NCI-H748 (cell line): ENCODE measurements around the gene CLEC4M.
A peak's percentile ranks its signal among the peaks of the same experiment; 100 is the strongest.

Experiments used
- DNase-seq: peaks from one replicate; lab custom pipeline; 2025; ENCODE audit not compliant: unreplicated experiment; lab: John Stamatoyannopoulos, UW

CLEC4M gene, protein sequence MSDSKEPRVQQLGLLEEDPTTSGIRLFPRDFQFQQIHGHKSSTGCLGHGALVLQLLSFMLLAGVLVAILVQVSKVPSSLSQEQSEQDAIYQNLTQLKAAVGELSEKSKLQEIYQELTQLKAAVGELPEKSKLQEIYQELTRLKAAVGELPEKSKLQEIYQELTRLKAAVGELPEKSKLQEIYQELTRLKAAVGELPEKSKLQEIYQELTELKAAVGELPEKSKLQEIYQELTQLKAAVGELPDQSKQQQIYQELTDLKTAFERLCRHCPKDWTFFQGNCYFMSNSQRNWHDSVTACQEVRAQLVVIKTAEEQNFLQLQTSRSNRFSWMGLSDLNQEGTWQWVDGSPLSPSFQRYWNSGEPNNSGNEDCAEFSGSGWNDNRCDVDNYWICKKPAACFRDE

DNA sequence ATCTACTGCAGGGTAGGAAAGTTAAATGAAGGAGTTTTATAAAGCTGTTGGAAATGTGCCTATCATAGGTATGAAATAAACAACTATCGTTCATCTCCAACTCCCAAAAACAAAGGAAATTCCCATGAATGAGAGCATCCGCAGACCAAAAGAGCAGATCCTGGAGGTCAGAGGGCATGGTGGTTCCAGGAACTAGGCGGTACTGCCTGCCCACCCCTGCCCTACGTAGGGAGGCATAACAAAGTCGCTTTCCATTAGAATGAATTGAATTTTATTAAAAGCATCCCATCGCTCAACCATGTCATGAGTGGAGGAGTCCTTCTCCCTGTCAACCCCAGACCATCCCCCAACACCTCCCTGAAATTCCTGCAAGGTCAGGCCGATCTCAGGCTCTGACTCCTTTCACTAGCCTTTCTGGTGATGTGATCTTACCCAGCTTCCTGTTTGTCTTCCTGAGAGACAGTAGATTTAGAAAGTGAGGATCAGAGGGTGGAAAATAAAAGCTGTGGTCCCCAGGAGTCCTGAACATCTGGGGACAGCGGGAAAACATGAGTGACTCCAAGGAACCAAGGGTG, at the start of gene CLEC4M:
Gene CLEC4M, plus strand, starts transcription at position 525 of the 575 bp plus-strand sequence. Its CDS starts 24 bp downstream, at position 549.
- no peak for DNase-seq

DNA sequence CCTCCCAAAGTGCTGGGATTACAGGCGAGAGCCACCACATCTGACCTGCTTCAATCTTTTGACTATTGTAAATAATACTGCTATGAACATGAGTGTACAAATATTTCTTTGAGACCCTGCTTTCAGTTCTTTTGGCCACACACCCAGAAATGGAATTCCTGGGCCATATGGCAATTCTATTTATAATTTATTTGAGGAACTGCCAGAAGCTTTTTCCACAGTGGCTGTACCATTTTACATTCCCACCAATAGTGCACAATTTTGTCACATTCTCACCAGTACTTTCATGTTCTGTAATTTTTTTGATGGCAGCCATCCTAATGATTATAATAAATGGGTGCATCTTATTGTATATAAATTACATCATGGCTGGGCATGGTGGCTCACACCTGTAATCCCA, 47.4 kb upstream of the CLEC4M start:
- DNase-seq = no peak

DNA sequence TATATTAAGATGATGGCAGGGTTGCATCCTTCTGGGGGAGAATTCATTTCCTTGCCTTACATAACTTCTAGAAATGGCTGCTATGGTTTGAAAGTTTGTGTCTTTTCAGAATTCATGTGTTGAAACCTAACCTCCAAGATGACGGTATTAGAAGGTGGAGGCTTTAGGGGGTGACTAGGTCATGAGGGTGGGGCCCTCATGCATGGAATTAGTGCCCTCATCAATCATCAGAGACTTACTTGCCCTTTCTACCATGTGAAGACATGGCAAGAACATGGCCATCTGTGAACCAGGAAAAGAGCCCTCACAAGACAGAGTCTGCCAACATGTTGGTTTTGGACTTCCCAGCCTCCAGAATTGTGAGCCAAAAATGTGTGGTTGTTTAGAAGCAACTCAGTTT, 46.3 kb upstream of the CLEC4M start:
- DNase-seq = no peak

DNA sequence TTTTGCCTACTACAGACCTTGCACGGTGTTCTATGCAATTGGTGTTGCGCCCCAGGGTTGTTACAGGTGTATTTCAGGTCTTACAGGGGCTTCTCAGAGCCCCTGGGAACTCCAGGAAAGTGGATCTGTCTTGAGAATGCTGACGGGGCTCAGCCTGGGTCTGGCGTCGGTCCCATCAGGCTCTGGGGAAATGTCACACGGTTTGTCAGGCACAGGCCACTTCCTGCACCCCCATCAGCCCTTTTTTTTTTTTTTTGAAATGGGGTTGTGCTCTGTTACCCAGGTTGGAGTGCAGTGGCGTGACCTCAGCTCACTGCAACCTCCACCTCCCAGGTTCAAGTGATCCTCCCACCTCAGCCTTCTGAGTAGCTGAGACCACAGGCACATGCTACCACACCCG, 44.4 kb upstream of the CLEC4M start:
- DNase-seq = no peak

DNA sequence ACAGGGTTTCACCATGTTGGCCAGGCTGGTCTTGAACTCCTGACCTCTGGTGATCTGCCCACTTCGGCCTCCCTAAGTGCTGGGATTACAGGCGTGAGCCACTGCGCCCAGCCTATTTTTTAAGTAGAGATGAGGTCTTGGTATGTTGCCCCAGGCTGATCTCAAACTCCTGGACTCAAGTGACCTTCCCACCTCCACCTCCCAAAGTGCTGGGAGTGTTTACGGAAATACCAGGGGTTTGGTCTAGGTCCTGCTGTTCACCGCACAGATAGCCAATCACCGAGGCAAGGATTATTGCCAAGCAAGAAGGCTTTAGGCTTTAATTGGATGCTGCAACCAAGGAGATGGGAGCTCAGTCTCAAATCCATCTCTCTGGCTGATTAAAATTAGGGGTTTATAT, 42.7 kb upstream of the CLEC4M start:
- DNase-seq = no peak

DNA sequence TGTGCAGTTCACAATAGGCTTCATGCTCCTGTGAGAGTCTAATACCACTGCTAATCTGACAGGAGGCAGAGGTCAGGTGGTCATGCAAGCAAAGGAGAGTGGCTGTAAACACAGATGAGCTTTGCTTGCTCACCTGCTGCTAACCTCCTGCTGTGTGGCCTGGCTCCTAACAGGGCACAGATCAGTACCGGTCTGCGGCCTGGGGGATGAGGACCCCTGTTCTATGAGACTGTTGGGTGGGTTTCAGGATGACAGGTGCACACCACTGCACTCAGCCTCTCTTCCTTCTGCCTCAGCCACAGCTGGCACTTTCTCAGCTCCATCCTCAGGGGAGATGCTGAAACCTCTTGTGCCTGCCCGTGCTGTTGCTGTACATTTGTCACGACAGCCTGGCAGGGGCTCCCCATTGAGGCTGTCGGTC, 40.8 kb upstream of the CLEC4M start:
- peak; percentile 44 for DNase-seq

DNA sequence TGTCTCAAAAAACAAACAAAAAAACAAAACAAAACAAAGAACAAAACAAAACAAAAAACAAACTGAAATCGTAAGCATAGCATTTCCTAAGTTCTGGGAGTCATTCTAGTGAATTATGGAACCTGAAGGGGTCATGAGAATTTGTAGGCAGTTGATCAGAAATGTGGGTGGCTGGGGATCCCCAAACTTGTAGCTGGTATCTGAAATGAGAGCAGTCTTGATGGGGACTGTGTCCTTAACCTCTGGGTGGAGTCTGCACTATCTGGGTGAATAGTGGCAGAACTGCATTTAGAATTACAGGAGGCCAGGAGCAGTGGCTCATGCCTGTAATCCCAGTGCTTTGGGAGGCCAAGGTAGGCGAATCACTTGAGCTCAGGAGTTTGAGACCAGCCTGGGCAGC, 37.3 kb upstream of the CLEC4M start:
- DNase-seq = no peak

DNA sequence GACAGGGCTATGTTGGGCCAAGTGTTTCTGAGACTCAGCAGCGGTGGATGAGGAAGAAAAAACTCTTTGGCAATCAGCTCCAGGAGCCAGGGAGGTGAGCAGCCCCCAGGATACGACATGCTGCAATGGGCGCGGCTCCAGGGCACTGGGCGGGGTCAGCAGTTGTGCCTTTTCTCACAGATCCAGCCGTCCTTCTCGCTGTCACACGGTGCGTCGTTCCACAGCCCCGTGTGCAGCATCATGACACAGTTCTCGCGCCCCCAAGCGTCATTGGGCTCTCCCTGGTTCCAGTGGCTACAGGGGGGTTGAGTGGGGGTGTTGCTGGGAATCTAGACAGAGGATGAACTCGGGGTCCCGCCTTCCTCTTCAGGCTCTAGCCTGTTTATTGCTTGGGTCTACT, 33.8 kb upstream of the CLEC4M start:
- peak; percentile 36 for DNase-seq

DNA sequence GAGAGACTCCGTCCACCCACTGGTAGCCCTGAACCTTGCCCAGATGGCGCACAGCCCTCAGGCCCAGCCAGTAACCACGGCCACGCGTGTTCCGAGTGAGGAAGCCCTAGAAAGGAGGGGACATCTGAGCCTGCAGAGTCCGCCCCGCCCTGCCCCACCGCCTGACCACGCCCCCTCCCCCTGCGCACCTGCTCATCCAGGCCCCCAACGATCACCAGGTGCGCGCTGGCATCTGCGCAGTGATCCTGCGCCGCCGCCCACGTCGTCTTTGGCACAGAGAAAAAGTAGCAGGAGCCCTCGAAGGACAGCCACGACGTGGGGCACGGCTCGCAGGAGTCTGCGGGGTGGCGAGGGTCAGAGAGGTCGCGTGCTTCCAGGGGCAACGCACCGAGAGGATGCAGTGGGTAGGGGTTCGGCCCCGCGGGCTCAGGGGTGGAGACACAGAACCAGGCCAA, 33.2 kb upstream of the CLEC4M start:
- peak; percentile 30 for DNase-seq

DNA sequence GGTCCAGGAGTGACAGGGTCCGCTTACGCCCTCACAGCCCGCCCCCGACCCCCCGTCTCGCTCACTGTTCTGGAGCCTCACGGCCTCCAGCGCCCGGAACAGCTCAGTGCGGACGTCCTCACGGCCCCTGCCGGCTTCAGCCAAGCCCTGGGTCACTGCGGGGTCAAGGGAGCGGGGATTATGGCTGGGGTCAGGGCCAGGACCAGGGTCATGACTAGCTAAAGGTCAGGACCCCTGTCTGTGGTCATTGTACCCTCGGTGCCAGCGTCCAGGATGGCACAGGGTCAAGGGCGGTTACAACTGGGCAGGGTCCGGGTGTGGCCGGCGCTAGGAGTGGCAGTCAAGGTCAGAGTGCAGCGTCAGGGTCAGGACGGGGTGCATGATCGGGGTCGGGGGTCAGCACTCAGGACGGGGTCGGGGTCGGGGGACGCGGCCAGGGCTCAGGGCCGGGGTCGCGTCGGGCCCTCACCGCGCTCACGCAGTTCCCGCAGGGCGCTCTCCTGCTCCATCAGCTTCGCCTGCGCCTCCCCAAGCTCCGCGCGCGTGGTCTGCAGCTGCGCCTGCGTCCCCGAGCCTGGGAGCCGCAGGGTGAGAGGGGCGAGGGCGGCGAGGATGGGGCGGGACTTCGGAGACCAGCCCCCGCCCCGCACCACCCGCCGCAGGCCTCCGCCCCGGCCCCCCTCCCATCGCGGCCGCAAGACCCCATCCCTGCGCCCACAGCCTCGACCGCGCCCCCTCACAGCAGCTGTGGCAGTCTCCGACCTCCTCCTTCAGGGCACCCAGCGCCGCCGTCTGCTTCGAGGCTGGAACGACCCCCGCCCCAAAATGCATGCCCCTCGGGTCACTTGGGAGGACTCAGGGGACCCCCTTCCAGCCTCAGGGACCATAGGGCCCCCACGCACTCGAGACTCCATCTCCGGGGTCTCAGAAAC, 32.5 kb upstream of the CLEC4M start:
- DNase-seq = no peak

DNA sequence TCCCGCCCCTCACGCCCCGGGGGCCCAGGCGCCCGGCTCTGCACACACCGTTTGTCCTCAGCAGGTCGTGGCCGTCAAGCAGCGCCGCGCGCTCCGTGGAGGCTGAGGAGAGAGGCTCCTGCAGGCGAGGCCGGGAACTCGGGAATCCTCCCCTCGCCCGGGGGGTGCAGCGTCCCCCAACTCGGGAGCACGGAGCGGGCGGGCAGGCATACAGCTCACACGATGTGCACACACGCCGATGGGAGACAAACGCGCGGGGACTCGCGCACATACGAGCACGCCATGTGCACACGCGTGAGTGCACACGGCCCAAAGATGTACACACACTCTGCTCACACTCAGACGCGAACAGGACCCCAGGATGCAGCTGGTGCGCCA, 31.8 kb upstream of the CLEC4M start:
- no peak for DNase-seq

DNA sequence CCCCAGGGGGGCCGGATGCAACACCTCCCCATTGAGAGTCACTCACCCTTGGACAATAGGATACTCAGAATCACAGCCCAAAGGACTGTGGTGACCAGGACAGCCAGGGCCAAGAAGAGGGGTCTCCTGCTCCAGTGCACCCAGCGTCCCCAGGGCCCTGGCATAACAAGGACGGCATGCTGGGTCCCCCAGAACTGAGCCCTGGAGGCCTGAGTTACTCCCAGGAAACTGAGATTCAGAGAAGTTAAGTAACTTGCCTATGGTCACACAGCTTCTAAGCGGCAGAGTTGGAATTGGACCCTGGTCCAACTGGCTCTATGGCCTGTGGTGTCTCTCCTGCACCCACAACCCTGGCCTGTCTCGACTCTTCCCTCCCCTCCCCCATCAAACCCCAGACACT, 31.4 kb upstream of the CLEC4M start:
- DNase-seq = no peak

DNA sequence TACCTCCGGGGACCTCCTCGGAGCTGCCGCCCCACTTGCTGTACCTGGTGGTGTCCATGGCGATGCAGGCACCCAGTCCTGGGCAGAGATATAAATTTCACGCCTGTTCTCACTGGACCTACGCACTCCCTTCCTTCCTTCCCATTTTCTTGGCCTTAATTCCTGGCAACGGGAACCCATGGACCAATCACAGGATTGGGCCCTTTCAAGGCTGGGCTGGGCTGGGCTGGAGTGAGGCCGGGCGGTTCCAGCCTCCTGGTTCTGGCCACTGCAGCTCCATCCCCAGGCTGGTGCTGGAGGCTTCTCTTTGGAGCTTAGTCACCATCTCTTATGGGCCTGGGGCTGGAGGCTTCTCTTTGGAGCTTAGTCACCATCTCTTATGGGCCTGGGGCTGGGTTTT, 31.0 kb upstream of the CLEC4M start, which contains the start of gene CLEC4G:
Gene CLEC4G, minus strand, starts transcription at position 66 of the 400 bp plus-strand sequence. Its CDS starts 8 bp downstream, at position 58.
- DNase-seq = no peak

DNA sequence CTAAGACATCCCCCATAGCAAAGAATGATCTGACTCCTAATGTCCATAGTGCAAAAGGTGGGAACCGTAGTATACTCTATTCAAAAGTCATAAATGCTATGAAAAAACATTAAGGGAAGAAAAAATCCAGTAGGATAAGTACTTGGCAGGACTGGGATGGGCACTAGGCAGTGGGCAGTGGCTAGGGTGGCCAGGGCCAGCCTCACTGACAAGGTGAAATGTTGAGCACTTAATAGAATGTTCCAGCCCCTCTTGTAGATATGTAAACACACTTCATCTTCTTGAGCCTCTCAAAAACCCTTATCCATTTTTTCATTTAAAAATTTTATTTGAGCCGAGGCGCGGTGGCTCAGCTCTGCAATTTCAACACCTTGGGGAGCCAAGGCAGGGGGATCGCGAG, 29.7 kb upstream of the CLEC4M start:
- no peak for DNase-seq

DNA sequence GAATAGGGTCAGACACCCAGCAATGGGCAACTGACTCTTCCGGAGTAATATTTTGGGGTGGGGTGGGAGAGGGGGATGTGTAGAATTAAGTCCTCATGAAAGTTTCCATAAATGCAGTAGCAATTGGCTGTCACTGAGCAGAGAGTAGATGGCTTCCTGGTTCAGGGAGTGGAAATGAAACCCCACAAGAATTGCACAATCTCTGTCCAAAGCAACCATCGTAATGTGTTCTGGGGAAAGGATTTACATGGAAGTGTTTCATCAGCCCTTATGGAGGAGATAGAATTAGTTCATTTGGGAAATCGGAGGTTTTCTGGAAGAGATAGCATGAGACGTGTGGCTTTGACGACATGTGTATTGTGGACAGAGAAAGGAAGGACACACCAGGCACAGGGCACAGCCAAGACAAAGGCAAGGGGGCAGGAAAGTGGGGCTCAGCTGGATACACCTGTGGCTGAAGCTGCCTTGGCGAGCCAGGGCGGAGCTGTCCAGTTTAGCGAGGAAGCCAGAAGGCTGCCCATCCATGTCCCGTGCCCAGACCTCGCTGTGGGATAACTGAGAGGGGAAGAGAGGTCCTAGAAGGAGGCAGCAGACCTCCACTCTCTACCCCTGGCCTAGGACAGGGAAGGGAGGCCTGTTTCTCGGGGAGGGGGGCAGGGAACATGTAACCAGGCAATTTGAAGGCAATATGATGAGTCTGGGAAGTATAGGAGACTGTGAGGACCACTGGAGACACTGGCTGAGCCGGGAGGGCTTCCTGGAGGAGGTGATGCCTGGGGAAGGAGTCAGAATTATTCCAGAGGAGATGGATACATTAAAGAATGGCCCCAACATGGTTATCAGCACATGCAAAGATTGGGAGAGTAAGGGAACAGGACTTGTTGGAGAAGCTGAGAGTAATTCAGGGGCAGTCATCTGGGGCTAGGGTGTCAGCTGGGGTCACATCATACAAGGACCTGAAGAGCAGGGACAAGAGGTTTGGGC, 28.5 kb upstream of the CLEC4M start:
- no peak for DNase-seq

DNA sequence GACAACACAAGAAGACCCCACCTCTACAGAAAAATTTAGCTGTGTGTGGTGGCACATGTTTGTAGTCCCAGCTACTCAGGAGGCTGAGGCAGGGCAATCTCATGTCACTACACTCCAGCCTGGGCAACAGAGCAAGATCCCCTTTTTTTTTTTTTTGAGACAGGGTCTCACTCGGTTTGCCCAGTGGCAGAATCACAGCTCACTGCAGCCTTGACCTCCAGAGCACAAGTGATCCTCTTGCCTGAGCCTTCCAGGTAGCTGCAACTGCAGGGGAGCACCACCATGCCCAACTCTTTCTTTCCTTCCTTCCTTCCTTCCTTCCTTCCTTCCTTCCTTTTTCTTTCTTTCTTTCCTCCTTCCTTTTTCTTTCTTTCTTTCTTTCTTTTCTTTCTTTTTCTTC, 26.9 kb upstream of the CLEC4M start:
- no peak for DNase-seq

DNA sequence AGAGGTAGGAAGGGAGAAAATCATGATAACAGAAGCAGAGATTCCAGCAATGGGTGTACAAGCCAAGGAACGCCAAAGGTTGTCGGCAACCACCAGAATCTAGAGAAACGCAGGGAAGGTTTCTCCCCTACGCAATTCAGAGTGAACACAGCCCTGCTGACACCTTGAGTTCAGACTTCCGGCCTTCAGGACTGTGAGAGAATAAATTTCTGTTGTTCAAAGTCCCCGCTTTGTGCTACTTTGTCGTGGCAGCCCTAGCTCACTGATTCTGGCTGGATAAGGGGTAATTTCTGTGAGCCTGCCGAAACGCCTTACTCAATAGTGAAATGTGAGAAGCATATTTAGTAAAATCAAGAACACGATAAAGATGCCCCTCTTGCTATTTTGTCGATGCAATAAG, 25.8 kb upstream of the CLEC4M start:
- DNase-seq = no peak

DNA sequence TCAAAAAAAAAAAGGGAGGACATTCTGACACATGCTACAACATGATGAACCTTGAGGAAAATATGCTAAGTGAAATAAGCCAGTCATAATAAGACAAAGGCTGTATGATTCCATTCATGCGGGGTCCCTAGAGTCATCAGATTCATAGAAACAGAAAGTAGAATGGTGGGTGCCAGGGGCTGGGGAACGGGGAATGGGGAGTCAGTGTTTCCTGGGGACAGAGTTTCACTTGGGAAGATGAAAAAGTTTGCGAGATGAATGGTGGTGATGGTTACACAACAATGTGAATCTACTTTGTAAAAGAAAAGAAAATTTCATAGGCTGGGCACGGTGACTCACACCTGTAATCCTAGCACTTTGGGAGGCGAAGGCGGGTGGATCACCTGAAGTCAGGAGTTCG, 25.0 kb upstream of the CLEC4M start:
- DNase-seq = no peak

DNA sequence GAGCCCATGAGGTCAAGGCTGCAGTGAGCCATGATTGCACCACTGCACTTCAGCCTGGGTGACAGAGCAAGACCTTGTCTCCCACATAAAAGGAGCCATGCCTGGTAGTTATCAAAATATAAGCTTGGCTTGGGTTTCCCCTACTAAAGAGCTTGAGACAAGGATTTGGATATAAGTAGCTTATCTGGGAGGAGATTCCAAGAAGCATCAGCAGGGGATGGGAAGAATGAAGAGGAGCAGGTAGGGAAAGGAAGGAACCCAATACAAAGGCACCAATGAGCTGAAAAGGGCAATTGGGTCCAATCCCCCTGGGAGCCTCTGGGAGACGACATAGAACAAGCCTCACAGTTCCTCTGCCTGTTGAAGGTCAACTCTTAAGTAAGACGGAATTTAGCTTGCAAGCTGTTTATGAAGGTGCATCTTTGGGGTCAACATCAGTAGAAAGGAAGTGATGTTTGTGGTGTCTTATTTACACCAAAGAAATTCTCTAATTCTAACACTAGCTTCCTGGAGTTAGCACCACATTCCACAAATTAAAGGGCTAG, 23.8 kb upstream of the CLEC4M start:
- DNase-seq = no peak
